ENCODE measurements around the gene UMPS.

Gene UMPS

GRCh38 chr3:124763644-124764358 lies 33.5 kb downstream of the UMPS start:
- DNase-seq (ENCODE audit: low spot score) = no peak

GRCh38 chr3:124764746-124765145 lies 34.5 kb downstream of the UMPS start:
- DNase-seq (ENCODE audit: low spot score) = no peak

DNA sequence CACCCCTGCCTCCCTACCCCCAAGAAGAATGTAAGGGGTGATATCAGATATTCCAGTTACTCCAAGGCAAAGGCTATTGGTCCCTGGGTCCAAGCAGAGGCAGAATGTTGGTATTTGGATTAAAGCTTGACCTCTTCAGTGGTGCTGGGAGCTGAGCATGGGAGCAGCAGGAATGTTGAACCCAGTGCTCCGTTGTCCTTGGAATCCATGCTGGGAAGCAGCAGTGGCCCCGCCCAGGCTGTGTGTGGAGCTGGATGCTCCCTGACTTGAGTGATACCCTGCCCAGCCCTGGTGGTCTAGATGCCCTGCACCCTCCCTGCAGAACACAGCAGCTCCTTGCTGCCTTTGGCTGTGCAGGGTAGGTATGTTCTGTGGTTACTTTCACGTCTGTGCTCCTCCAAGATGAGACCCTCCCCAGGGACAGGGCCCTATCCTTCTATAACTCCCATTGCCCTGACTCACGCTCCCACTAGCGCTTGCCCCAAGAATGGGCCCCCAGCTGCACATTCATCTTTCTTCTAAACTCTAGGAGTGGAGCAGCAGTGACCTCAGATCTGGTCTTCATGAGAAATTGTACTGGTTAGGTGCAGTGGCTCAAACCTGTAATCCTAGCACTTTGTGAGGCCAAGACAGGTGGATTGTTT lies 35.1 kb downstream of the UMPS start:
- no peak for DNase-seq (ENCODE audit: low spot score)

GRCh38 chr3:124766113-124767095 lies 36.2 kb downstream of the UMPS start:
- DNase-seq (ENCODE audit: low spot score) = no peak

DNA sequence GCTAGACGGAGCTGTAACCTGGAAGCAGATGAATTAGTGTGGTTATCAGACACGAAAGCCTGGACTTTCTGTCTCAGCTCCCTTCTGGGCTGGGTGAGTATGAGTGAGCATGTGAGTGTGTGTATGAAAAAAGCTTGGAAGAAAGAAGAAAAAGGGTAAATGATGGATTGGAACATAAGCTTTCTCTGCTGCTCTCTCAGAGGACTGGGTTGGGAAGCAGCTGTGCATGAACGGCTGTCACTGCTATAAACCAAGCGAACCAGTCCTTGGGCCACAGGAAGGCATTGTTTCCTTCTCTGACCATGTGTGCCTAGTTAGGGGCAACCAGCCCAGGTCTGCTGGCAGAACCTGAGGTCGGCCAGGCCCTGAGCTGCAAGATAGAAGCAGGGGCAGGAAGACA lies 37.0 kb downstream of the UMPS start:
- DNase-seq (ENCODE audit: low spot score) = no peak

GRCh38 chr3:124767691-124768090 lies 37.4 kb downstream of the UMPS start:
- no peak for DNase-seq (ENCODE audit: low spot score)

DNA sequence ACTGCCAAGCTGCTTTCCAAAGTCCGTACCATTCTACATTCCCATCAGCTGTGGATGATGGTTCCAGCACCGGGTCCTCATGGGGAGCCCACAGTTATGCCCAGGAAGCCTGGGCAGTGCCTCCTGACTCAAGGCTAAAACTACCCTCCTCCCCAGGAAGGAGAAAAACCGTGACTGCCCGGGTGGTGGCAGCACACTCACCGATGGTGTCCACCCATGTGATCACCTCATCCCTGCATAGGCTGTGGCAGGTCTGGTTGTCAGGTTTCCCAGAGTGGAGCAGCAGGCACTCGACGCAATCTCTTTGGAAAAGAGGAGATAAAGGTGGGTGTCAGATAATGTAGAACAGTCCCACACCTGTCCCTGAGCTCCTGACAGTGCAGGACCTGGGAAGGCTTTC lies 38.6 kb downstream of the UMPS start:
- no peak for DNase-seq (ENCODE audit: low spot score)

GRCh38 chr3:124769462-124769861 lies 39.2 kb downstream of the UMPS start:
- DNase-seq (ENCODE audit: low spot score) = no peak

GRCh38 chr3:124770336-124771082 lies 40.3 kb downstream of the UMPS start:
- DNase-seq (ENCODE audit: low spot score) = no peak

DNA sequence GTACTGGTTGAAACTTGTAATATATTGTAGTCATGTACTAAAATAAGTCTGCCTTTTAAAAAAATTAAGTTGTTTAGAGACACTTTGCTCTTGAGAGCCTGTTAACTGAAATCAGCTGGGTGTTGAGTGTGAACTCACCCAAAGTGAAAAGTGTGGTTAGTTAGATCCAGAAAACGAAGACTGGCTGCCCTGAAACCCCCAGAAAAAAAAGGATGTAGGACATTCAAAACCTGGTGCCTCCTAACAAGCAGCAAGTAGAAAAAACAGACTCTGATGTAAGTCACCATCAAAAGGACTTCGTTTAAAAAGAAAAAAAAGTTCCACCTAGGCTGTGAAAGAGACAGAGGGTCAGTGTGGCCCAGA lies 40.8 kb downstream of the UMPS start:
- no peak for DNase-seq (ENCODE audit: low spot score)

GRCh38 chr3:124772081-124772831 lies 42.0 kb downstream of the UMPS start:
- no peak for DNase-seq (ENCODE audit: low spot score)

DNA sequence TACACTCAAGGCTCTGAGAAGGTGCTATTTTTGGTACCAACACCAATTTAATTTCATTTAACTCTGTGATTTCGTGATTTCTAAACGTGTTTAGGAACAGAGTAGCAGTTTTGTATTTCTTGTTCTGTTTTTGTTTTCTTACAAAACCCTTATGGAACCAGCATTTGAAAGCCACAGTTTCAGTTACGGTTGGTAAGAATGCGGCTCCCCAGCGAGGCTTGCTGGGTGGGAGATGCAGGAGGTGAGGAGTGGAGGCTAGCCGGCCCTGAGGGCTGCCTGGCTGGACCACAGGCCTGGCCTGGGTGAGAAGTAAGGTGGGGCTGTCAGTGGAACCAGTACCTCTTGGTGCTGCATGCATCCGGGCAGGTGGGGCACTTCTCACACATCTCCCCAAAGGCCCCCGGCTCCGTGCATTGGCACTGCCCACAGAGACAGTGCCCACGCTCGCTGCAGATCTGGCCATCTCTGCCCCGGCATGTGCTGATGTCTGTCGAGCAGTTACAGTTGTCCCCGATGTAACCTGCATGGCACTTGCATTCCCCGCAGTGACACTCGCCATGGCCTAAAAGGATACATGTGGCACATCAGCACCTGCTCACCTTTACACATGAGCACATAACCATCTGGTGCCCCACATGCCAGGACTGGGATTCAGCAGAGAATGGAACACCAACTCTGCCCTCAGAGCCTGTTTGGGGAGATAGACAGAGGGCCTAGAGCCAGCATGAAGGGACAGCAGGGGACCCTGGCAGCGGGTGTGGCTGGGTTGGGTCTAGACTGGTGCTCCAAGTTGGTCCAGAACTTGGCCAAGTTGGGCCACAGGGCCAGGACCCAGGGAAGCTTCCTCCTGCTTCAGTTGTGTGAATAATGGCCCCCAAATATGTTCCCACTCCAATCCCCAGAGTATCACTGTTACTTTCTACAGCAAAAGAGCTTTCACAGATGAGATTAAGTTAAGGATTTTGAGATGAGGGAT lies 43.4 kb downstream of the UMPS start:
- no peak for DNase-seq (ENCODE audit: low spot score)

- DNase-seq (ENCODE audit: low spot score) = no peak
Measured at GRCh38 chr3:124774327-124774718, 44.1 kb downstream of the UMPS start.

DNA sequence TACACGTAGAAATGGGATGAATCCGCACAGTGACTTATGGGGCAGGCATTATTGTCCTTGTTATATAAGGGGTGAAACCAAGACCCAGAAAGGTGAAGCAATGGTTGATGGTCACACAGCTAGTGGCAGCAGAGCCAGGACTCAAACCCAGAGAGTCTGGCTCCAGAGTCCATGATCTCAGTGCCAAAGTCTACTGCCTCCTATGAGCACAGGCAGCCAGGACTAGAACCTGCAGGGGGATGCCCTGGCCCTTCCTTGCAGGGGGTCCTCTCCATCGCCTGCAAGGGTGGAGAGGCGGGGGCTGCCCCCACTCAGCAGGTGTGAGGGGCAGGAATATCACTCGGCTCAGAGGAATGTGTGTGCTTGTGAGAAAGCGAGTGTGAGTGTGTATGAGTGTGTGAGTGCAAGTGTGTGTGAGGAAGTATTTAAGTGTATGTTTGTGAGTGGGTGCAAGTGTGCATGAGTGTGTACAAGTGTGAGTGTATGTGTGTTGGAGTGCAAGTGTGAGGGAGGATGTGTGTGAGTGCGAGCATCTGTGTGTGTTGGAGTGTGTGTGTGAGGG lies 44.7 kb downstream of the UMPS start:
- DNase-seq (ENCODE audit: low spot score) = no peak

GRCh38 chr3:124775877-124776276 lies 45.6 kb downstream of the UMPS start:
- DNase-seq (ENCODE audit: low spot score) = no peak

- no peak for DNase-seq (ENCODE audit: low spot score)
Measured at GRCh38 chr3:124776856-124777255, 46.6 kb downstream of the UMPS start.

DNA sequence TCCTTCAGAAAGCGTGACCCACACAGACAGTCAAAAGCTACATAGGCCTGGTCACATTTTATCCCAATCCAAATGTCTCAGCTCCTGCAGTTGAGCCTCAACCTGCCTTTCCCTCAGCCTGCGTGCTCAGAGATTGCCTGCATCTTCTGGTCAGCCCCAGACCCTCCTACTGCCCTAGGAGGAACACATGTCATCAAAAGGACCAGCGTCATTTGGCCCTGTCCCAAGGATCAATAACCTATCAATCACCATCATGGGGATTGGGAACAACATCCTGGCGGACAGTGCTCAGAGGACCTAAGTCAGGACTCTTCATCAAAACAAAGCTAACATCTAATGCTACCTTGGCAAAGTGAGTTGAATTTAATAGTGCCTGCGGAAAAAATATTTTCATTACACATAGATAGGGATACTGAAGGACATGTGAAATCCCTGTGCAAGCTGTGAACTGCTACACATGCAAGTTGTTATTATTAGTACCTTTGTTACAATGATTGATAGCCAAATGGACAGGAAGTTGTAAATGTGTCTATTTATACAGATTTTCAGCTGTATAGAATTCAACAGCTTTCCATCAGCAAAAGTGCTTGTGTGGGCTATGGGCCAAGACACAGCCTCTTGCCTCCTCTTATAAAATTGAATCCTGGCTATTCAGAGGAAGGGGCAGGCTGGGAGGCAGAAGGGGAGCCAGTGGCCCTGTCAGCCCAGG lies 47.7 kb downstream of the UMPS start:
- DNase-seq (ENCODE audit: low spot score) = no peak

- no peak for DNase-seq (ENCODE audit: low spot score)
Measured at GRCh38 chr3:124779116-124779515, 48.9 kb downstream of the UMPS start.

GRCh38 chr3:124779751-124780191 lies 49.5 kb downstream of the UMPS start:
- DNase-seq (ENCODE audit: low spot score) = no peak
